SK-N-SH (cell line): ENCODE data around the gene BEX4.

ENCODE experiments used
- CHD2 ChIP-seq: fragments of 150-350 bp; IDR thresholded peaks from 2 replicates; pipeline ENCODE4 v1.6.1; 2018; ENCODE audit warnings: low read length; ENCODE audit not compliant: partially characterized antibody
- CTCF ChIP-seq: fragments of 200-600 bp; sonication (generic); IDR thresholded peaks from 2 replicates; pipeline ENCODE4 v1.6.1; 2017; ENCODE audit warnings: antibody characterized with exemption, mild to moderate bottlenecking, moderate library complexity
- EP300 ChIP-seq, 2 experiments: IDR thresholded peaks; 2 replicates each; pipeline versions ENCODE4 v1.4.0 to v1.6.1; 2012; ENCODE audit warnings: borderline replicate concordance in 1 of 2, low read depth in 1 of 2, low read length in 1 of 2
- EZH2phosphoT487 ChIP-seq: fragments of 200-600 bp; sonication (generic); IDR thresholded peaks from 2 replicates; pipeline ENCODE4 v1.6.1; 2017; ENCODE audit warnings: low read depth, mixed run types, mild to moderate bottlenecking, antibody characterized with exemption, moderate library complexity, borderline replicate concordance
- MEF2A ChIP-seq: IDR thresholded peaks from 2 replicates; pipeline ENCODE4 v1.4.0; 2012; ENCODE audit warnings: low read depth, borderline replicate concordance
- PBX3 ChIP-seq: IDR thresholded peaks from 2 replicates; pipeline ENCODE4; 2012
- RAD21 ChIP-seq: IDR thresholded peaks from 2 replicates; pipeline ENCODE4 v1.6.1; 2012; ENCODE audit warnings: mild to moderate bottlenecking, low read length
- RFX5 ChIP-seq: IDR thresholded peaks from 2 replicates; pipeline ENCODE4 v1.6.1; 2012; ENCODE audit warnings: mild to moderate bottlenecking, improper control_type of control experiment, low read length
- SMC3 ChIP-seq: IDR thresholded peaks from 2 replicates; pipeline ENCODE4 v1.6.1; 2012; ENCODE audit warnings: low read depth, low read length, improper control_type of control experiment
- TF ChIP-seq, protein P1 (sequence below): IDR thresholded peaks from 2 replicates; pipeline ENCODE4 v1.4.0; 2012; ENCODE audit warnings: low read depth

DNA sequence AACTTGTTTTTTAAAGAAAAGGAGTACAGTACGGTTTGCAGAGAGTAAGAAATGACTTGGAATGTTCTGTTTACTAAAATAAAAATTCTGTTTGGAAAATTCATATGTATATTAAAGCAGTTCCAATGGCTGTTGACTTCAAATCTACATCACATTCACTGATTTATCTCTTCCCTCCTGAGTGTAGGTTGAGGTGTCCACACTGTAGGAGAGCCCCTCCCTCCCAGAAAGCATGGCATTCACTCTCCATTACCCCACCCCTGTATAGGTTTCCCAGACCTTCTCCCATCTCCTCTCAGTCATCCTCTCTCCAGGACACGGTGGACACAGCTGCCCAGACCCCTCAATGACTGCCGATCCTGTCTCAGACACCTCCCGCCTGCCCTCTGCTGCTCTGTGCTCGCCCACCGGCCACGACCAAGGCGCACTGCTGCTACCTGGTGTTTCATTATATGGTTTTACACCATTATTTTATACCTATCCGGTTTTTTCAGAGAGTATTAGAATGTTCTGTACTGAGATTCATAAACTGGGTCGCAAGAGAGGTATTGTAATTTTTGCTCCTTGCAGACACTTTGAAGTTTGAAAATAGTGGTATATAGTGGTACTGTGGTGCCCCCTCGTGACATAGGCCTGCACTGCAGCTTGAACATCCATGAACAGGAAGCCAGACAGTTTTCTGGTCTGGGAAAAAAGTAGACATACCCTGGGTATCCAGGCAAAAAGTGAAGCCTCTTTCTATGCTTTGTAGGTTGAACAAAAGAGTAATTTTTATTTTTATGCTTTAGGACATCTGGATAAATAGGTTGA is 38.8 kb upstream of the BEX4 start:
- peak; percentile 45 for TF ChIP-seq SMC3
- no peak for TF ChIP-seq EP300 (IDR thresholded peaks at IDR 0.05; ENCODE audit: borderline replicate concordance in 1 of 2, low read depth in 1 of 2, low read length in 1 of 2)
- TF ChIP-seq CTCF: peak; percentile 92
- no peak for TF ChIP-seq CHD2
- peak; percentile 77 for TF ChIP-seq RAD21
- TF ChIP-seq, protein P1, sequence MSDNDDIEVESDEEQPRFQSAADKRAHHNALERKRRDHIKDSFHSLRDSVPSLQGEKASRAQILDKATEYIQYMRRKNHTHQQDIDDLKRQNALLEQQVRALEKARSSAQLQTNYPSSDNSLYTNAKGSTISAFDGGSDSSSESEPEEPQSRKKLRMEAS: no peak
- TF ChIP-seq RFX5: no peak
- no peak for TF ChIP-seq MEF2A
- TF ChIP-seq EZH2phosphoT487: no peak
- TF ChIP-seq PBX3: no peak
